ENCODE data around the gene SCGB1A1.

SCGB1A1 gene

GRCh38 chr11:62398011-62398994 is 20.5 kb upstream of the SCGB1A1 start:
- no peak for DNase-seq

GRCh38 chr11:62399172-62399877 is 19.5 kb upstream of the SCGB1A1 start:
- DNase-seq = no peak

GRCh38 chr11:62399878-62400266 is 19.0 kb upstream of the SCGB1A1 start:
- no peak for DNase-seq

- no peak for DNase-seq
Observed at GRCh38 chr11:62400281-62400680, 18.6 kb upstream of the SCGB1A1 start.

- DNase-seq = no peak
Observed at GRCh38 chr11:62400760-62401159, 18.1 kb upstream of the SCGB1A1 start.

GRCh38 chr11:62401356-62401755 is 17.5 kb upstream of the SCGB1A1 start:
- DNase-seq = no peak

GRCh38 chr11:62401811-62402210 is 17.0 kb upstream of the SCGB1A1 start:
- no peak for DNase-seq

GRCh38 chr11:62402226-62402959 is 16.4 kb upstream of the SCGB1A1 start:
- DNase-seq = no peak

GRCh38 chr11:62402960-62403730 is 15.7 kb upstream of the SCGB1A1 start:
- no peak for DNase-seq

- DNase-seq = no peak
Observed at GRCh38 chr11:62404435-62404834, 14.4 kb upstream of the SCGB1A1 start.

- no peak for DNase-seq
Observed at GRCh38 chr11:62404901-62405300, 13.9 kb upstream of the SCGB1A1 start.

GRCh38 chr11:62406034-62406433 is 12.8 kb upstream of the SCGB1A1 start:
- no peak for DNase-seq

GRCh38 chr11:62409831-62410230 is 9.0 kb upstream of the SCGB1A1 start:
- DNase-seq = no peak

- DNase-seq = no peak
Observed at GRCh38 chr11:62410972-62411371, 7.9 kb upstream of the SCGB1A1 start.

- DNase-seq = no peak
Observed at GRCh38 chr11:62411524-62411923, 7.3 kb upstream of the SCGB1A1 start.

GRCh38 chr11:62413060-62413696 is 5.7 kb upstream of the SCGB1A1 start:
- no peak for DNase-seq

- no peak for DNase-seq
Observed at GRCh38 chr11:62416596-62416995, 2.2 kb upstream of the SCGB1A1 start.

- DNase-seq = no peak
Observed at GRCh38 chr11:62418136-62418535, 697 bp upstream of the SCGB1A1 start.

GRCh38 chr11:62419314-62419929 is 589 bp downstream of the SCGB1A1 start:
- DNase-seq = no peak

GRCh38 chr11:62419943-62420342 is 1.1 kb downstream of the SCGB1A1 start:
- no peak for DNase-seq

- DNase-seq = no peak
Observed at GRCh38 chr11:62420882-62421281, 2.0 kb downstream of the SCGB1A1 start.

GRCh38 chr11:62421996-62422395 is 3.2 kb downstream of the SCGB1A1 start:
- DNase-seq = no peak
